HepG2 (cell line): ENCODE measurements around the gene MUCL3. TPM values are rescaled to one million over a fixed set of nuclear protein-coding genes. Genes with fewer than 3 reads are reported as not detected.
A peak's percentile ranks its signal among the peaks of the same experiment; 100 is the strongest.

Source experiments
- ARHGAP35 ChIP-seq: sonication (generic); formaldehyde crosslinking; IDR thresholded peaks from 2 replicates; pipeline ENCODE4 v1.9.0; 2022; ENCODE audit warnings: mild to moderate bottlenecking, inconsistent platforms, moderate library complexity, missing genetic modification reagents, borderline replicate concordance
- CEBPB ChIP-seq: IDR thresholded peaks from 2 replicates; pipeline ENCODE4 v1.6.1; 2011; ENCODE audit warnings: low read depth, low read length, improper control_type of control experiment, borderline replicate concordance
- CEBPG ChIP-seq: IDR thresholded peaks from 2 replicates; pipeline ENCODE4 v1.6.1; 2016
- CHD2 ChIP-seq: IDR thresholded peaks from 2 replicates; pipeline ENCODE4 v1.6.1; 2011; ENCODE audit warnings: low read depth, low read length, improper control_type of control experiment
- DNMT3B ChIP-seq: conservative IDR thresholded peaks from 2 replicates; pipeline ENCODE4 v1.6.1; 2016; ENCODE audit warnings: missing biosample characterization, control low read depth
- EZH2 ChIP-seq: conservative IDR thresholded peaks from 2 replicates; pipeline ENCODE4 v1.6.1; 2012; ENCODE audit warnings: mild to moderate bottlenecking, low read depth, low read length, moderate library complexity
- ISX ChIP-seq: sonication (generic); formaldehyde crosslinking; conservative IDR thresholded peaks from 2 replicates; pipeline ENCODE4 v1.5.0; 2020; ENCODE audit warnings: missing genetic modification reagents
- KDM3A ChIP-seq: IDR thresholded peaks from 2 replicates; pipeline ENCODE4 v1.6.1; 2018; ENCODE audit warnings: low read depth, missing compliant biosample characterization
- NR3C1 ChIP-seq: sonication (generic); formaldehyde crosslinking; IDR thresholded peaks from 2 replicates; pipeline ENCODE4 v1.4.0; 2020; ENCODE audit warnings: missing genetic modification reagents
- REXO4 ChIP-seq: sonication (generic); formaldehyde crosslinking; IDR thresholded peaks from 2 replicates; pipeline ENCODE4 v1.8.0; 2022; ENCODE audit warnings: missing genetic modification reagents, mild to moderate bottlenecking, borderline replicate concordance
- RFX3 ChIP-seq: IDR thresholded peaks from 2 replicates; pipeline ENCODE4 v1.6.1; 2016; ENCODE audit warnings: missing biosample characterization, missing genetic modification reagents
- RXRA ChIP-seq: sonication (generic); formaldehyde crosslinking; IDR thresholded peaks from 2 replicates; pipeline ENCODE4 v1.5.1; 2020; ENCODE audit warnings: missing genetic modification reagents
- SMAD1 ChIP-seq: sonication (generic); formaldehyde crosslinking; IDR thresholded peaks from 2 replicates; pipeline ENCODE4 v1.4.0; 2020; ENCODE audit warnings: missing genetic modification reagents, low read depth, mild to moderate bottlenecking, borderline replicate concordance
- SMAD9 ChIP-seq: sonication (generic); formaldehyde crosslinking; IDR thresholded peaks from 2 replicates; pipeline ENCODE4 v1.5.1; 2020; ENCODE audit warnings: mild to moderate bottlenecking, missing genetic modification reagents
- SMYD3 ChIP-seq: sonication (generic); formaldehyde crosslinking; IDR thresholded peaks from 2 replicates; pipeline ENCODE4 v1.8.1; 2023; ENCODE audit warnings: mild to moderate bottlenecking, missing genetic modification reagents
- TSC22D2 ChIP-seq: sonication (generic); formaldehyde crosslinking; IDR thresholded peaks from 2 replicates; pipeline ENCODE4 v1.5.1; 2020; ENCODE audit warnings: missing genetic modification reagents, mild to moderate bottlenecking, borderline replicate concordance
- WIZ ChIP-seq: sonication (generic); formaldehyde crosslinking; IDR thresholded peaks from 2 replicates; pipeline ENCODE4 v1.5.1; 2020; ENCODE audit warnings: mild to moderate bottlenecking, missing genetic modification reagents
- ZMAT3 ChIP-seq: sonication (generic); formaldehyde crosslinking; conservative IDR thresholded peaks from 2 replicates; pipeline ENCODE4 v1.7.0; 2021; ENCODE audit warnings: missing genetic modification reagents
- ZNF160 ChIP-seq: sonication (generic); formaldehyde crosslinking; IDR thresholded peaks from 2 replicates; pipeline ENCODE4 v1.8.0; 2022; ENCODE audit warnings: mild to moderate bottlenecking, inconsistent platforms, missing genetic modification reagents
- ZNF232 ChIP-seq: sonication (generic); formaldehyde crosslinking; IDR thresholded peaks from 2 replicates; pipeline ENCODE4 v1.4.0; 2020; ENCODE audit warnings: missing genetic modification reagents, borderline replicate concordance
- ZNF468 ChIP-seq: sonication (generic); formaldehyde crosslinking; IDR thresholded peaks from 2 replicates; pipeline ENCODE4 v1.8.0; 2022; ENCODE audit warnings: mild to moderate bottlenecking, moderate library complexity, missing genetic modification reagents
- ZNF530 ChIP-seq: sonication (generic); formaldehyde crosslinking; IDR thresholded peaks from 2 replicates; pipeline ENCODE4 v1.5.0; 2020; ENCODE audit warnings: low read depth, mild to moderate bottlenecking, missing genetic modification reagents
- ZNF644 ChIP-seq: IDR thresholded peaks from 2 replicates; pipeline ENCODE4 v1.6.1; 2016; ENCODE audit warnings: low read depth
- ZNF782 ChIP-seq: sonication (generic); formaldehyde crosslinking; IDR thresholded peaks from 2 replicates; pipeline ENCODE4 v1.4.0; 2020; ENCODE audit warnings: missing genetic modification reagents, mild to moderate bottlenecking, borderline replicate concordance
- ZNF839 ChIP-seq: sonication (generic); formaldehyde crosslinking; IDR thresholded peaks from 2 replicates; pipeline ENCODE4 v1.4.0; 2020; ENCODE audit warnings: missing genetic modification reagents, mild to moderate bottlenecking, borderline replicate concordance
- polyA plus RNA-seq, 8 experiments: library from polyadenylated mRNA; depleted of rRNA in 3 of 8; stranded (reverse) in 7 of 8; unstranded in 1 of 8; fragments of >200 nt; fragmentation: Illumina TruSeq in 4 of 8; extraction: Trizol in 4 of 8; gene quantifications; 2 replicates each; pipeline versions ENCODE4 v1.2.1 to v1.2.3, GENCODE V29; 2011 to 2016; ENCODE audit warnings: low read depth in 4 of 8, missing spikeins in 1 of 8, mixed read lengths in 1 of 8; ENCODE audit not compliant: insufficient read depth in 1 of 8
- total RNA-seq, 5 experiments: library from RNA; depleted of rRNA; stranded (reverse); fragments of >200 nt; fragmentation: Illumina TruSeq; extraction: Trizol; gene quantifications; 2 replicates each; pipeline ENCODE4 v1.2.3, GENCODE V29; 2016; ENCODE audit warnings: low read depth in 1 of 5
- TF ChIP-seq, protein P1 (sequence below): sonication (generic); formaldehyde crosslinking; IDR thresholded peaks from 2 replicates; pipeline ENCODE4 v1.4.0; 2020; ENCODE audit warnings: mild to moderate bottlenecking, missing genetic modification reagents
- TF ChIP-seq, protein P2 (sequence below): sonication (generic); formaldehyde crosslinking; IDR thresholded peaks from 2 replicates; pipeline ENCODE4 v1.5.0; 2020; ENCODE audit warnings: missing genetic modification reagents, mild to moderate bottlenecking, borderline replicate concordance
- TF ChIP-seq, protein P3 (sequence below): sonication (generic); formaldehyde crosslinking; IDR thresholded peaks from 2 replicates; pipeline ENCODE4 v1.8.1; 2023; ENCODE audit warnings: mild to moderate bottlenecking, missing genetic modification reagents
- TF ChIP-seq, protein P4 (sequence below): IDR thresholded peaks from 2 replicates; pipeline ENCODE4 v1.6.1; 2016; ENCODE audit warnings: mild to moderate bottlenecking

The MUCL3 gene
- total and polyA plus RNA-seq, 2 of the 13 experiments (the other 11 are each of a cell fraction or from before 2014, with no cell fraction given), result not detected

DNA sequence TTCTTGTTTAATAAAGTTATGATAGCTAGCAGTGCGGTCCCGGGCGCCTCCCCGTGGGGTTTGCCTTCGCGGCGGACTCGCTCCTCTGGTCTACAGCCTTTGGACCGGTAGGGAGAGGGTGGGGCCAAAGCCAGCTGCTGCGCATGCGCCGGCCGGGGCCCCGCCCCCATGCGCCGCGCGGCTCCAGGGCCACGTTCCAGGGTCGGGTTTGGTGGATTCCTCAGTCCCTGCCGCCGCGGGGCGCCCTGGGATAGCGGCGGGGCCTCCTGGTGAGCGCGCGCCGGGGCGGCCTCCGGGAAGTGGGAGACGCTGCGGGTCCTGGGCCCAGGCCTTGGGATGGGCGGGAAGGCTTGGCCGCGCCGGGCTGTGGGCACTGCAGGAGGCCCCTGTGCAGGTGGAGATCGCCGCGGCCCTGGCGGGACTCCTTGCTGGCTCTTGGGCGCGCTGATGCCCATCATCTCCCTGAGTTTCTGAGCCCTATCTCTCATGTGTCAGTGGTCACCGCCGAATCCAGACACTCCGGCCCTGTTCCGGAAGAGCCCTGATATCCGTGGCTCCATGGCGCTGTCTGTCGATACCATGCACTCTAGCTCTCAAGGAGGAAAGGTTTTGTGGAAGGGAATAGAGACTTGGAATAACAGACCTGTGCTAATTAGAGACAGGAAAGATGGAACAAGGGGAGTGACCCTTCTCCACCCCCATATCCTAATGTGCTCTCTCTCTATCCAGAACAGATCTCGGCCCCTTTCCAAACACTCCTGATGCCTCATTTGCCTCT, 26.5 kb upstream of the MUCL3 start, which contains the start of gene VARS2 (continued):
- TF ChIP-seq ZNF232 (CRISPR knock-in tag) (peak; percentile 97), WIZ (CRISPR knock-in tag) (peak; percentile 83; the same call in 1 of the 2 replicates), RXRA (peak; percentile 54), ZNF839 (no peak), ZNF530 (CRISPR knock-in tag) (0 out of 2 replicates have a peak, but pooled peaks have one; percentile 62), CEBPG (no peak; the same call in 1 of the 2 replicates), TSC22D2 (CRISPR knock-in tag) (peak; percentile 98), CHD2 (0 out of 2 replicates have a peak, but pooled peaks have one; percentile 3), RFX3 (CRISPR knock-in tag) (no peak), ZMAT3 (CRISPR knock-in tag) (peak; percentile 96), SMAD1 (CRISPR knock-in tag) (0 out of 2 replicates have a peak, but pooled peaks have one; percentile 73), ZNF160 (CRISPR knock-in tag) (peak; percentile 95), EZH2 (no peak), KDM3A (CRISPR knock-in tag) (peak; percentile 85), REXO4 (CRISPR knock-in tag) (0 out of 2 replicates have a peak, but pooled peaks have one; percentile 74), ZNF782 (CRISPR knock-in tag) (peak; percentile 75), ARHGAP35 (peak; percentile 93; the same call in 1 of the 2 replicates), ISX (no peak), NR3C1 (CRISPR knock-in tag) (no peak), ZNF468 (CRISPR knock-in tag) (no peak; the same call in 1 of the 2 replicates), DNMT3B (CRISPR knock-in tag) (peak; percentile 37; the same call in 1 of the 2 replicates), CEBPB (no peak), ZNF644 (no peak), SMAD9 (no peak; the same call in 1 of the 2 replicates), SMYD3 (CRISPR knock-in tag) (peak; percentile 72; the same call in 1 of the 2 replicates)
- TF ChIP-seq, protein P1, sequence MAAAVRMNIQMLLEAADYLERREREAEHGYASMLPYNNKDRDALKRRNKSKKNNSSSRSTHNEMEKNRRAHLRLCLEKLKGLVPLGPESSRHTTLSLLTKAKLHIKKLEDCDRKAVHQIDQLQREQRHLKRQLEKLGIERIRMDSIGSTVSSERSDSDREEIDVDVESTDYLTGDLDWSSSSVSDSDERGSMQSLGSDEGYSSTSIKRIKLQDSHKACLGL (CRISPR knock-in tag), result peak; percentile 96
- TF ChIP-seq, protein P2, sequence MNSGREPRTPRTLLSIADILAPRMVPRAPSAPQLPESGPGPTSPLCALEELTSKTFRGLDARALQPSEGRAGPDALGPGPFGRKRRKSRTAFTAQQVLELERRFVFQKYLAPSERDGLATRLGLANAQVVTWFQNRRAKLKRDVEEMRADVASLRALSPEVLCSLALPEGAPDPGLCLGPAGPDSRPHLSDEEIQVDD (CRISPR knock-in tag), result peak; percentile 36; the same call in 1 of the 2 replicates
- TF ChIP-seq, protein P3, sequence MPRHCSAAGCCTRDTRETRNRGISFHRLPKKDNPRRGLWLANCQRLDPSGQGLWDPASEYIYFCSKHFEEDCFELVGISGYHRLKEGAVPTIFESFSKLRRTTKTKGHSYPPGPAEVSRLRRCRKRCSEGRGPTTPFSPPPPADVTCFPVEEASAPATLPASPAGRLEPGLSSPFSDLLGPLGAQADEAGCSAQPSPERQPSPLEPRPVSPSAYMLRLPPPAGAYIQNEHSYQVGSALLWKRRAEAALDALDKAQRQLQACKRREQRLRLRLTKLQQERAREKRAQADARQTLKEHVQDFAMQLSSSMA, result no peak
- TF ChIP-seq, protein P4, sequence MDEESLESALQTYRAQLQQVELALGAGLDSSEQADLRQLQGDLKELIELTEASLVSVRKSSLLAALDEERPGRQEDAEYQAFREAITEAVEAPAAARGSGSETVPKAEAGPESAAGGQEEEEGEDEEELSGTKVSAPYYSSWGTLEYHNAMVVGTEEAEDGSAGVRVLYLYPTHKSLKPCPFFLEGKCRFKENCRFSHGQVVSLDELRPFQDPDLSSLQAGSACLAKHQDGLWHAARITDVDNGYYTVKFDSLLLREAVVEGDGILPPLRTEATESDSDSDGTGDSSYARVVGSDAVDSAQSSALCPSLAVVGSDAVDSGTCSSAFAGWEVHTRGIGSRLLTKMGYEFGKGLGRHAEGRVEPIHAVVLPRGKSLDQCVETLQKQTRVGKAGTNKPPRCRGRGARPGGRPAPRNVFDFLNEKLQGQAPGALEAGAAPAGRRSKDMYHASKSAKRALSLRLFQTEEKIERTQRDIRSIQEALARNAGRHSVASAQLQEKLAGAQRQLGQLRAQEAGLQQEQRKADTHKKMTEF, result peak; percentile 98
